GM20431 (cell line): ENCODE results near the gene RAB28.

ENCODE experiments used
- in situ Hi-C: fragments of 300-500 bp; cut with MseI, MboI; formaldehyde crosslinking; loops from one replicate; pipeline ENCODE4 v1.15.0; 2020; ENCODE audit warnings: low sequenced_read_pairs; ENCODE audit not compliant: unreplicated experiment

RAB28 gene

GRCh38 chr4:13484122-13484748 lies at the start of gene RAB28:
TSS of gene RAB28 (minus strand) at chr4:13484340.
- in situ Hi-C loops = no loop called here

GRCh38 chr4:13531625-13531998 lies 47.5 kb upstream of the RAB28 start:
- in situ Hi-C loops = loop anchor here (25.0 kb wide), 1 partner anchor 694 kb away; no protein-coding TSS in a partner anchor

GRCh38 chr4:13530823-13531624 lies 46.9 kb upstream of the RAB28 start:
- in situ Hi-C loops = loop anchor here (25.0 kb wide), 1 partner anchor 694 kb away; no protein-coding TSS in a partner anchor

- in situ Hi-C loops = loop anchor here (25.0 kb wide), 1 partner anchor 692 kb away; no protein-coding TSS in a partner anchor
These were observed 45.2 kb upstream of the RAB28 start for GRCh38 chr4:13529128-13529919.

GRCh38 chr4:13528821-13529127 lies 44.6 kb upstream of the RAB28 start:
- in situ Hi-C loops = loop anchor here (25.0 kb wide), 1 partner anchor 691 kb away; no protein-coding TSS in a partner anchor

GRCh38 chr4:13527981-13528820 lies 44.1 kb upstream of the RAB28 start:
- in situ Hi-C loops = loop anchor here (25.0 kb wide), 1 partner anchor 691 kb away; no protein-coding TSS in a partner anchor

- in situ Hi-C loops = loop anchor here (25.0 kb wide), 1 partner anchor 690 kb away; no protein-coding TSS in a partner anchor
These were observed 43.2 kb upstream of the RAB28 start for GRCh38 chr4:13527192-13527980.

GRCh38 chr4:13526658-13527057 lies 42.5 kb upstream of the RAB28 start:
- in situ Hi-C loops = loop anchor here (25.0 kb wide), 1 partner anchor 689 kb away; no protein-coding TSS in a partner anchor

- in situ Hi-C loops = loop anchor here (25.0 kb wide), 1 partner anchor 688 kb away; no protein-coding TSS in a partner anchor
These were observed 41.6 kb upstream of the RAB28 start for GRCh38 chr4:13525606-13526281.

- in situ Hi-C loops = loop anchor here (25.0 kb wide), 1 partner anchor 687 kb away; no protein-coding TSS in a partner anchor
These were observed 40.5 kb upstream of the RAB28 start for GRCh38 chr4:13524504-13525243.

GRCh38 chr4:13523591-13524503 lies 39.7 kb upstream of the RAB28 start:
- in situ Hi-C loops = no loop called here

- in situ Hi-C loops = no loop called here
These were observed 39.0 kb upstream of the RAB28 start for GRCh38 chr4:13523105-13523477.

GRCh38 chr4:13522282-13523104 lies 38.4 kb upstream of the RAB28 start:
- in situ Hi-C loops = no loop called here

- in situ Hi-C loops = no loop called here
These were observed 36.9 kb upstream of the RAB28 start for GRCh38 chr4:13521047-13521446.

GRCh38 chr4:13516315-13516860 lies 32.2 kb upstream of the RAB28 start:
- in situ Hi-C loops = no loop called here
